Sigmoid colon (tissue), 4 donors: ENCODE results near the gene PARVB.

Experiments
- CTCF ChIP-seq, 4 experiments: fragments of 450-650 bp in 3 of 4; fragments of 200-600 bp in 1 of 4; IDR thresholded peaks; one replicate each; pipeline ENCODE4 v1.5.1; 2016 to 2019; ENCODE audit warnings: antibody characterized with exemption in 4 of 4, mild to moderate bottlenecking in 3 of 4, moderate library complexity in 2 of 4
- EP300 ChIP-seq, 4 donors: sonication (generic); formaldehyde crosslinking; IDR thresholded peaks; one replicate each; pipeline ENCODE4 v1.6.1; 2017; ENCODE audit warnings: antibody characterized with exemption in 4 of 4
- POLR2A ChIP-seq, 2 donors: fragments of 450-650 bp; IDR thresholded peaks; one replicate each; pipeline ENCODE4 v1.6.1; 2016; ENCODE audit warnings: antibody characterized with exemption in 2 of 2, mild to moderate bottlenecking in 2 of 2, moderate library complexity in 2 of 2

- TF ChIP-seq EP300 (IDR thresholded peaks at IDR 0.05) (no peak), CTCF (IDR thresholded peaks at IDR 0.05) (no peak), POLR2A (IDR thresholded peaks at IDR 0.05) (no peak)
Measured at GRCh38 chr22:44193535-44193891, 169.4 kb downstream of the PARVB start.
